Upper lobe of right lung (tissue), 1 donor: Measurements from ENCODE around the gene SNRNP70. TPM values are rescaled to one million over a fixed set of nuclear protein-coding genes. Genes with fewer than 3 reads are reported as not detected.

Experiments used
- ATAC-seq: fragments of 200-7000 bp; cut with Tn5 transposase; one replicate; pipeline ENCODE4 v1.9.1; 2020; ENCODE audit warnings: mild to moderate bottlenecking, moderate library complexity
- DNase-seq: peaks from one replicate; pipeline ENCODE4 v3.0.0-alpha.2; 2020
- H3K27ac ChIP-seq: fragments of 200-600 bp; one replicate; pipeline ENCODE4 v1.8.0; 2022
- H3K27me3 ChIP-seq: fragments of 200-600 bp; one replicate; pipeline ENCODE4 v1.8.0; 2022; ENCODE audit warnings: mild to moderate bottlenecking
- H3K36me3 ChIP-seq: fragments of 200-600 bp; one replicate; pipeline ENCODE4 v1.8.0; 2022
- H3K4me1 ChIP-seq: fragments of 200-600 bp; one replicate; pipeline ENCODE4 v1.8.0; 2022
- H3K4me3 ChIP-seq: fragments of 200-600 bp; one replicate; pipeline ENCODE4 v1.8.0; 2022; ENCODE audit warnings: mild to moderate bottlenecking
- H3K9me3 ChIP-seq: fragments of 200-600 bp; one replicate; pipeline ENCODE4 v1.8.0; 2022
- intact Hi-C: fragments of 100-400 bp; cut with DNase I; formaldehyde crosslinking; loops from one replicate; pipeline ENCODE4 v1.11.0; 2022
- total RNA-seq: library from RNA; stranded (reverse); fragmentation: NEBNext Ultra II Directional; extraction: Animal tissue kit (Norgen Biotek cat#: 25700); gene quantifications from one replicate; pipeline ENCODE4 v1.2.1, GENCODE V29; 2021
- TF ChIP-seq, protein P1 (sequence below): fragments of 200-600 bp; IDR thresholded peaks from one replicate; pipeline ENCODE4 v1.8.0; 2022; ENCODE audit warnings: antibody characterized with exemption
- donor health status: DM: no; HTN: yes; CAD: no; lungs with severe emphysema.

The SNRNP70 gene
- total RNA-seq, 1 donor from 2014 or later = 179 TPM

DNA sequence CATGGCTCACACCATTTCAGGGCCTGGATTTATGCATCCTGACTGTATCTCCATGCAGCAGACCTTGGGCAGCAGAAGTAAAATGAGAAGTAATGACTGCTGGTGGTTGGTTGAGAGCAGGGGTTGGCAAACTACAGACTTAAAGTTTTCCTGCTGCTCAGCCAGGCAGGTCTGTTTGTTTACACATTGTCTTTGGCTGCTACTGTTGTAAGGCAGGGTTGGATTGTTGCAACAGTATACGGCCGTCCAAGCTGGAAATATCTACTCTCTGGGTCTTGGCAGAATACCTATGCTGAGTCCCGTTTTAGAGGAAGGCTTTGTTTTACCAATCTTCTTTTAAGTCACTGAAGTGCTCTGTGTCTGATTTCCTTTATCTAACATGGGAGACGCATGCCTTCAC, 13.5 kb downstream of the SNRNP70 start:
- H3K36me3 ChIP-seq = peaks cover 97% of the 10 kb centered on the region
- TF ChIP-seq, protein P1, sequence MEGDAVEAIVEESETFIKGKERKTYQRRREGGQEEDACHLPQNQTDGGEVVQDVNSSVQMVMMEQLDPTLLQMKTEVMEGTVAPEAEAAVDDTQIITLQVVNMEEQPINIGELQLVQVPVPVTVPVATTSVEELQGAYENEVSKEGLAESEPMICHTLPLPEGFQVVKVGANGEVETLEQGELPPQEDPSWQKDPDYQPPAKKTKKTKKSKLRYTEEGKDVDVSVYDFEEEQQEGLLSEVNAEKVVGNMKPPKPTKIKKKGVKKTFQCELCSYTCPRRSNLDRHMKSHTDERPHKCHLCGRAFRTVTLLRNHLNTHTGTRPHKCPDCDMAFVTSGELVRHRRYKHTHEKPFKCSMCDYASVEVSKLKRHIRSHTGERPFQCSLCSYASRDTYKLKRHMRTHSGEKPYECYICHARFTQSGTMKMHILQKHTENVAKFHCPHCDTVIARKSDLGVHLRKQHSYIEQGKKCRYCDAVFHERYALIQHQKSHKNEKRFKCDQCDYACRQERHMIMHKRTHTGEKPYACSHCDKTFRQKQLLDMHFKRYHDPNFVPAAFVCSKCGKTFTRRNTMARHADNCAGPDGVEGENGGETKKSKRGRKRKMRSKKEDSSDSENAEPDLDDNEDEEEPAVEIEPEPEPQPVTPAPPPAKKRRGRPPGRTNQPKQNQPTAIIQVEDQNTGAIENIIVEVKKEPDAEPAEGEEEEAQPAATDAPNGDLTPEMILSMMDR = no peak
- H3K4me1 ChIP-seq = peaks cover 3% of the 10 kb centered on the region
- H3K27ac ChIP-seq = no peak overlapping the region
- DNase-seq = no peak
- H3K4me3 ChIP-seq = no peak overlapping the region
- ATAC-seq = no peak
- no peaks in the 10 kb centered on the region for H3K9me3 ChIP-seq
- intact Hi-C loops = loop anchor here (5.0 to 10.0 kb wide), 2 partner anchors 46 to 114 kb away; no protein-coding TSS in a partner anchor
- no peaks in the 10 kb centered on the region for H3K27me3 ChIP-seq

DNA sequence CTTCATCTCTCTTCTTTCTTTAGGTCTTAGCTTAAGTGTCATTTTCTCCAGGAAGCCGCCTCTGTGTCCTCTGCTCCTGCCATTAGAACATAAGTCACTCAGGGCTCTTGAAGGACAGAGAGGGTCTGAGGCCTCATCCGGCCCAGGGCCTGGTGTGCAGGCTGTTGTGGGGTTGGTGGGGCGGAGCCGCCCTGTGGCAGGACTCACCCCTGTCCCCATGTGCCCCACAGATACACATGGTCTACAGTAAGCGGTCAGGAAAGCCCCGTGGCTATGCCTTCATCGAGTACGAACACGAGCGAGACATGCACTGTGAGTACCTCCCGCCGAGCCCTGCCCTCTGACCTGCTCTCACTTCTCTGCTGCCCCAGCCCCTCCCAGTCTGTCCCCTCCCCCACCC, 15.9 kb downstream of the SNRNP70 start:
- Histone ChIP-seq H3K4me3 (no peak overlapping the region), H3K27me3 (no peaks in the 10 kb centered on the region), H3K4me1 (peaks cover 3% of the 10 kb centered on the region), H3K27ac (no peak overlapping the region), H3K36me3 (peaks cover 97% of the 10 kb centered on the region), H3K9me3 (no peaks in the 10 kb centered on the region)
- TF ChIP-seq, protein P1 = no peak
- intact Hi-C loops = no loop called here
- no peak for ATAC-seq
- DNase-seq = no peak

DNA sequence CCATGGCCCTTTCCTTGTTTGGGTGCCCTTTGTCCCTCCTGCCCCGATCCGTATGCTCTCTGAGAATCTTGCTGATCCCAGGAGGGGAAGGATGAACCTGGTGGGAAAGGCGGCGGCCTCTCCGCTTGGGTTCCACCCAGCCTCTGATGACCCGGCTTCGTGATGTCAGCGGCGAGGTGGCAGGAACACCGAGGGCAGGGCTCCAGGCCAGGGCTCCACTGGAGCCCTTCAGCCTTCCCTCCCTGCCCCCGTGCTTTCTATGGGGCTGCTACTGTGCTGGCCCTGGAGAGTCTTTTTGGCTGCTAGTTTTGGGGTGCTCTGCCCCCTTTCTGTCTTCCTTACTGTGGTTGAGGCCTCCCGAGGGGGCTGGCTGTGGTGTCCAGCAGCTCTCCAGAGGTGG, 17.1 kb downstream of the SNRNP70 start:
- Histone ChIP-seq H3K4me3 (no peak overlapping the region), H3K4me1 (peaks cover 3% of the 10 kb centered on the region), H3K9me3 (no peaks in the 10 kb centered on the region), H3K27me3 (no peaks in the 10 kb centered on the region), H3K36me3 (peaks cover 97% of the 10 kb centered on the region), H3K27ac (no peak overlapping the region)
- DNase-seq (no peak), ATAC-seq (no peak)
- TF ChIP-seq, protein P1 = no peak
- intact Hi-C loops = no loop called here

DNA sequence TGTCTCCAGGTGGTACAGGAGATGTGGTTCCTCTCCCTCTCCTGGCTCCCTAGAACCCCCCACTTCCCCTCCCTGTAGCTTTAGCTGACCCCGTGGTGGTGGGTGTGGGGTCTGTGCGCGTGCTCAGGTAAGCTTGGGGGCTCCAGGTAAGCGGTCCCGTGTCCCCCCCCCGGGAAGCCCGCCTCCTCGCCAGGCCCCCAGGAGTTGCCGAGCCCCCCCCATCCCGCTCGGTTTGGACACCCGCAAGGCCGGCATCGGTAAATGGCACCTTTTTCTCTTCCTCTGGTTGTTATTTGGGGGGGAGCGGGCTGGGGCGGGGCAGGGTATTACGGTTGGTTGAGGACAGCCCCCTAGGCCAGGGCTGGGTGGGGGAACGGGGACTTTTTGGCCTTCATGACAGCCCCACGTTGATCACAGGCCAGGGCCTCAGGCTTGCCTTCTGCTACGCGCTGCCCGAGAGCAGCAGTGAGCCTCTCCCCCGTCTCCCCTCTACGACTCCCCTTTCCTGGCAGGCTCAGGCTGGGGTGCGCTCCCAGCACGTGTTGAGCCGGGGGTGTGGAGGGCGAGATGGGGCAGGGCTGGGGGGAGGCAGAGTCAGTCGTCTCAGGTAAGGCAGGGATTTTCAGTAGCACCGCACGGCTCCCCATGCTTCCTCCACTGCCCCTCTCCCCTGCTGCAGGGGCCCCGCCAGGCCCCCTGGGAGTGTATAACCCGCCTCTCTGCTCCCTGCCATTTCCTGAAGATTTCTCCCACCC, 18.3 kb downstream of the SNRNP70 start:
- TF ChIP-seq, protein P1 = no peak
- Histone ChIP-seq H3K4me1 (no peaks in the 10 kb centered on the region), H3K36me3 (peaks cover 100% of the 10 kb centered on the region), H3K4me3 (no peak overlapping the region), H3K27me3 (no peaks in the 10 kb centered on the region), H3K9me3 (no peaks in the 10 kb centered on the region), H3K27ac (no peak overlapping the region)
- ATAC-seq = no peak
- intact Hi-C loops = no loop called here
- DNase-seq = no peak

DNA sequence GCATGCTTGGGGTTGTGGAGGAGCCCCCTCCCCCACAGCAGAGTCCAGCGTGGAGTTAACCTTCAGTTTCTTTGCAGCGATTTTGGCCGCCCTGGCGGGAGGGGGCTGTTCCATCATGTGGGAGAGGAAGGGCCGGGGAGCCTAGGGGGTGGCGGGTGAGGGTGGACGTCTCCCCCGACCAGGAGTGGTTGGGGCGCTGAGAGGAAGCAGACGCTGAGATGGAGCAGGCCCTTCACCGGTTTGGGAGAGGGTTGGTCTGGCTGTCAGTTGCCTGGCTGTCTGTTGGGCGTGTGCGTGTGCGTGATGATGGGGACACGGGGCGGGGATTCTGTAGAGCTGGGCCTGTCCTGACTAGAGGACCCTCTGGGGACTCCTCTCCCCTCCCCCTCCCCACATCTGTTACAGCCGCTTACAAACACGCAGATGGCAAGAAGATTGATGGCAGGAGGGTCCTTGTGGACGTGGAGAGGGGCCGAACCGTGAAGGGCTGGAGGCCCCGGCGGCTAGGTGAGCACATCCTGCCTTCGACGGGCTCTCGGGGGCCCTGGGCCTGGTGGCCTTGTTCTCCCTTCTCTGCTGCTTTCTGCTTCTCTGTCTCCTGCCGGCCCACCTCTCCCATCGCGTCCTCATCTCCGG, 19.1 kb downstream of the SNRNP70 start:
- ATAC-seq (no peak), DNase-seq (no peak)
- TF ChIP-seq, protein P1 = no peak
- no peaks in the 10 kb centered on the region for H3K27me3 ChIP-seq
- intact Hi-C loops = no loop called here
- peaks cover 99% of the 10 kb centered on the region for H3K36me3 ChIP-seq
- H3K4me1 ChIP-seq = no peaks in the 10 kb centered on the region
- no peaks in the 10 kb centered on the region for H3K9me3 ChIP-seq
- H3K27ac ChIP-seq = no peak overlapping the region
- no peak overlapping the region for H3K4me3 ChIP-seq
